NB4 (cell line): ENCODE measurements around the gene CDC7.

ENCODE experiments used
- MYC ChIP-seq: IDR thresholded peaks from 2 replicates; pipeline ENCODE4 v1.6.1; 2011; ENCODE audit warnings: low read depth, low read length
- TF ChIP-seq, protein P1 (sequence below): IDR thresholded peaks from 2 replicates; pipeline ENCODE4 v1.6.1; 2011; ENCODE audit warnings: low read depth, low read length
- TF ChIP-seq, protein P2 (sequence below): IDR thresholded peaks from one replicate; pipeline ENCODE4 v1.5.1; 2012; ENCODE audit warnings: low read depth, low read length

DNA sequence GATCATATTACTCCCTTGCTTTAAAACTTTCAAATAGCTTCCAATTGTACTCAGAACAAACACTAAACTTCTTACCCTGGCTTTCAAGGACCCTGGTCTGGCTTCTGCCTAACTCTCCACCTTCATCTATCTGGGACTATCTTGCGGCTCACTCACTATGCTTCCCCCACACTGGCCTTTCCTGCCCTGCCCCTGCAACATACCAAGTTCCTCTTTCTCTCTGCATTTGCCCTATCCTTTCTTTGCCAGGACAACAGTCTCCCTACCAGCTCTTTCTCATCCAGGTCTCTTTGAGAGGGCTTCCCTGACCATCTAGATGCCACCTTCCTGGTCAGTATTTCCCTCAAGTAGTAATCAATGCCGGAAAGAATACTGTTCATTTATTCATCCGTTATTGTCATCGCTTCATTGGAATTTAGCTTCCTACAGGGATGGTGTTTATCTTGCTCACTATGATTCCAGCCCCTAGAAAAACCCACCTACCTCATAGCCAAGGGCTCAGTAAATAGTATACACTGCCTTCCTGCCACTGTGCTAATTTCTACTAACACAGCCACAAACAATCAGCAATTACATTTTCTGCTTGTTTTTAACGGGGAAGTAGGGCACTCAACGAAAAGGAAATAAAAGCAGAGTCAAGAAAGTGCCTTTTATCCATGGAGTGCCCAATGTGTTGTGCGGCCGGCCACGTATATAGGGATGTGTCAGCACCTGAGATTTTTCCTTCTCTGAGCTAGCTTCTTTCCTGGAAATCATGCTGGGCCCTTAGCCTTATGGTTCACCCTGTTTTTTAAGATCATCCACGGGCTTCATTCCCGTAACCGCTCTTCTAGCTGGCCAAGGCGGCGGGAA, 521 bp upstream of the CDC7 start:
- TF ChIP-seq, protein P1, sequence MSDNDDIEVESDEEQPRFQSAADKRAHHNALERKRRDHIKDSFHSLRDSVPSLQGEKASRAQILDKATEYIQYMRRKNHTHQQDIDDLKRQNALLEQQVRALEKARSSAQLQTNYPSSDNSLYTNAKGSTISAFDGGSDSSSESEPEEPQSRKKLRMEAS, result 0 out of 2 replicates have a peak, but pooled peaks have one; percentile 2
- TF ChIP-seq, protein P2, sequence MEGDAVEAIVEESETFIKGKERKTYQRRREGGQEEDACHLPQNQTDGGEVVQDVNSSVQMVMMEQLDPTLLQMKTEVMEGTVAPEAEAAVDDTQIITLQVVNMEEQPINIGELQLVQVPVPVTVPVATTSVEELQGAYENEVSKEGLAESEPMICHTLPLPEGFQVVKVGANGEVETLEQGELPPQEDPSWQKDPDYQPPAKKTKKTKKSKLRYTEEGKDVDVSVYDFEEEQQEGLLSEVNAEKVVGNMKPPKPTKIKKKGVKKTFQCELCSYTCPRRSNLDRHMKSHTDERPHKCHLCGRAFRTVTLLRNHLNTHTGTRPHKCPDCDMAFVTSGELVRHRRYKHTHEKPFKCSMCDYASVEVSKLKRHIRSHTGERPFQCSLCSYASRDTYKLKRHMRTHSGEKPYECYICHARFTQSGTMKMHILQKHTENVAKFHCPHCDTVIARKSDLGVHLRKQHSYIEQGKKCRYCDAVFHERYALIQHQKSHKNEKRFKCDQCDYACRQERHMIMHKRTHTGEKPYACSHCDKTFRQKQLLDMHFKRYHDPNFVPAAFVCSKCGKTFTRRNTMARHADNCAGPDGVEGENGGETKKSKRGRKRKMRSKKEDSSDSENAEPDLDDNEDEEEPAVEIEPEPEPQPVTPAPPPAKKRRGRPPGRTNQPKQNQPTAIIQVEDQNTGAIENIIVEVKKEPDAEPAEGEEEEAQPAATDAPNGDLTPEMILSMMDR, result no peak
- TF ChIP-seq MYC, result no peak
